SK-N-SH (cell line): ENCODE data around the gene EN1. TPM values are rescaled to one million over a fixed set of nuclear protein-coding genes. Genes with fewer than 3 reads are reported as not detected.
A peak's percentile ranks its signal among the peaks of the same experiment; 100 is the strongest.

Experiments used
- CTCF ChIA-PET: fragments of 300-600, 350-600 bp; formaldehyde crosslinking; extraction: SDS; loops from one replicate; lab custom pipeline; 2021; lab: Yijun Ruan, JAX
- POLR2A ChIA-PET: fragments of 350-600 bp; sonication (Branson Sonifier 250); formaldehyde crosslinking; extraction: SDS; loops from one replicate; lab custom pipeline; 2020; ENCODE audit warnings: antibody characterized with exemption, inconsistent platforms; lab: Yijun Ruan, JAX
- DNase-seq: peaks from one replicate; pipeline ENCODE4 v3.0.0; 2012
- H2AFZ ChIP-seq: fragments of 200-600 bp; sonication (generic); 2 replicates; pipeline ENCODE4 v1.8.1; 2016; ENCODE audit warnings: antibody characterized with exemption, mild to moderate bottlenecking, low read depth
- H3F3A ChIP-seq: fragments of 200-600 bp; sonication (generic); replicated peaks from 2 replicates; pipeline ENCODE3; 2016; ENCODE audit warnings: antibody characterized with exemption, mild to moderate bottlenecking; ENCODE audit not compliant: insufficient read depth
- H3K27ac ChIP-seq, 2 experiments: fragments of 200-500 bp in 1 of 2; fragments of 200-600 bp in 1 of 2; sonication (Bioruptor generic) in 1 of 2; sonication (generic), shearing (Covaris generic) in 1 of 2; 2 replicates each; pipeline versions ENCODE4 v1.5.1 to v1.6.1; 2014 to 2016; ENCODE audit warnings: low read depth in 2 of 2, inconsistent platforms in 1 of 2, low read length in 1 of 2, mild to moderate bottlenecking in 1 of 2, mixed read lengths in 1 of 2
- H3K27me3 ChIP-seq: fragments of 200-600 bp; sonication (generic), shearing (Covaris generic); 2 replicates; pipeline ENCODE4 v1.6.1; 2016; ENCODE audit warnings: mixed run types; ENCODE audit not compliant: insufficient read depth
- H3K36me3 ChIP-seq, 2 experiments: fragments of 200-500 bp in 1 of 2; fragments of 200-600 bp in 1 of 2; sonication (Bioruptor generic) in 1 of 2; sonication (generic) in 1 of 2; replicated peaks in 1 of 2; 2 replicates each; pipeline versions ENCODE3 to v1.5.1; 2014 to 2016; ENCODE audit warnings: low read length in 1 of 2, mild to moderate bottlenecking in 1 of 2; ENCODE audit not compliant: insufficient read depth in 2 of 2, control insufficient read depth in 1 of 2
- H3K4me1 ChIP-seq, 2 experiments: fragments of 200-500 bp in 1 of 2; fragments of 200-600 bp in 1 of 2; sonication (Bioruptor generic) in 1 of 2; sonication (generic), shearing (Covaris generic) in 1 of 2; 2 replicates each; pipeline versions ENCODE4 v1.5.1 to v1.6.1; 2014 to 2016; ENCODE audit warnings: low read depth in 1 of 2, low read length in 1 of 2, mixed run types in 1 of 2; ENCODE audit not compliant: insufficient read depth in 2 of 2, control insufficient read depth in 1 of 2
- H3K4me2 ChIP-seq: fragments of 200-600 bp; sonication (generic), shearing (Covaris generic); 2 replicates; pipeline ENCODE4 v1.6.1; 2017; ENCODE audit warnings: mixed run types
- H3K4me3 ChIP-seq, 2 experiments: fragments of 200-500 bp in 1 of 2; fragments of 200-600 bp in 1 of 2; sonication (Bioruptor generic) in 1 of 2; sonication (generic), shearing (Covaris generic) in 1 of 2; 2 replicates each; pipeline versions ENCODE4 v1.5.1 to v1.8.1; 2014 to 2016; ENCODE audit warnings: low read depth in 2 of 2, inconsistent platforms in 1 of 2, low read length in 1 of 2, mild to moderate bottlenecking in 1 of 2, mixed read lengths in 1 of 2, moderate library complexity in 1 of 2
- H3K79me2 ChIP-seq: fragments of 200-600 bp; sonication (generic); 2 replicates; pipeline ENCODE4 v1.8.1; 2017; ENCODE audit warnings: mild to moderate bottlenecking; ENCODE audit not compliant: insufficient read depth
- H3K9ac ChIP-seq: fragments of 200-600 bp; sonication (generic); 2 replicates; pipeline ENCODE4 v1.6.1; 2017; ENCODE audit warnings: mixed run types
- H3K9me2 ChIP-seq: fragments of 200-600 bp; sonication (generic); 2 replicates; pipeline ENCODE4 v1.6.1; 2017; ENCODE audit warnings: mixed run types
- H3K9me3 ChIP-seq: fragments of 200-600 bp; sonication (generic); 2 replicates; pipeline ENCODE4 v1.6.1; 2017; ENCODE audit warnings: mixed run types, mild to moderate bottlenecking, moderate library complexity
- H4K20me1 ChIP-seq: fragments of 200-600 bp; sonication (generic); 2 replicates; pipeline ENCODE4 v1.6.1; 2017; ENCODE audit warnings: mild to moderate bottlenecking, mixed run types; ENCODE audit not compliant: insufficient read depth
- CTCF ChIP-seq: fragments of 200-600 bp; sonication (generic); IDR thresholded peaks from 2 replicates; pipeline ENCODE4 v1.6.1; 2017; ENCODE audit warnings: antibody characterized with exemption, mild to moderate bottlenecking, moderate library complexity
- ELF1 ChIP-seq: IDR thresholded peaks from 2 replicates; pipeline ENCODE4 v1.4.0; 2012
- EP300 ChIP-seq, 2 experiments: IDR thresholded peaks; 2 replicates each; pipeline versions ENCODE4 v1.4.0 to v1.6.1; 2012; ENCODE audit warnings: borderline replicate concordance in 1 of 2, low read depth in 1 of 2, low read length in 1 of 2
- EZH2phosphoT487 ChIP-seq: fragments of 200-600 bp; sonication (generic); IDR thresholded peaks from 2 replicates; pipeline ENCODE4 v1.6.1; 2017; ENCODE audit warnings: low read depth, mixed run types, mild to moderate bottlenecking, antibody characterized with exemption, moderate library complexity, borderline replicate concordance
- FOXJ3 ChIP-seq: sonication (generic); formaldehyde crosslinking; IDR thresholded peaks from 2 replicates; pipeline ENCODE4 v1.5.1; 2020; ENCODE audit warnings: mild to moderate bottlenecking, missing genetic modification reagents
- GATA2 ChIP-seq: sonication (generic); formaldehyde crosslinking; IDR thresholded peaks from 2 replicates; pipeline ENCODE4 v1.5.0; 2020; ENCODE audit warnings: mild to moderate bottlenecking, missing genetic modification reagents
- NRF1 ChIP-seq: IDR thresholded peaks from 2 replicates; pipeline ENCODE4 v1.6.1; 2012; ENCODE audit warnings: low read depth, mild to moderate bottlenecking, low read length
- POLR2AphosphoS5 ChIP-seq: IDR thresholded peaks from 2 replicates; pipeline ENCODE4 v1.6.1; 2012; ENCODE audit warnings: low read depth, low read length
- RAD21 ChIP-seq: IDR thresholded peaks from 2 replicates; pipeline ENCODE4 v1.6.1; 2012; ENCODE audit warnings: mild to moderate bottlenecking, low read length
- SIN3A ChIP-seq: IDR thresholded peaks from 2 replicates; pipeline ENCODE4 v1.6.1; 2012; ENCODE audit warnings: low read depth, mild to moderate bottlenecking, low read length, moderate library complexity, borderline replicate concordance
- SMC3 ChIP-seq: IDR thresholded peaks from 2 replicates; pipeline ENCODE4 v1.6.1; 2012; ENCODE audit warnings: low read depth, low read length, improper control_type of control experiment
- ZBTB33 ChIP-seq: IDR thresholded peaks from 2 replicates; pipeline ENCODE4 v1.4.0; 2012; ENCODE audit warnings: low read depth, borderline replicate concordance
- WGBS: methylation state at CpG from one replicate; pipeline ENCODE4 v1.1.6; 2017; ENCODE audit warnings: low lambda C conversion rate; 5-methylcytosine and 5-hydroxymethylcytosine counted together
- polyA plus RNA-seq, 3 experiments: library from polyadenylated mRNA; depleted of rRNA; stranded (reverse); fragments of >200 nt; gene quantifications; 2 replicates each; pipeline ENCODE4 v1.2.3, GENCODE V29; 2012

Gene EN1
- polyA plus RNA-seq, 1 of the 3 experiments (the other 2 are of a cell fraction) = not detected

- Histone ChIP-seq H3F3A (no peaks in the 10 kb centered on the region), H3K4me1 (peaks cover 0 to 4% of the 10 kb centered on the region in 2 experiments; a peak in 1 of 4 replicates), H3K9ac (no peak overlapping the region), H3K4me3 (no peak overlapping the region), H4K20me1 (no peaks in the 10 kb centered on the region), H3K9me3 (no peaks in the 10 kb centered on the region), H3K9me2 (no peaks in the 10 kb centered on the region), H3K27ac (no peak overlapping the region), H3K36me3 (no peaks in the 10 kb centered on the region), H3K79me2 (no peaks in the 10 kb centered on the region), H3K4me2 (no peak overlapping the region), H3K27me3 (no peaks in the 10 kb centered on the region), H2AFZ (no peak overlapping the region)
- DNase-seq = no peak
- CTCF ChIA-PET = interaction anchor here (2.1 to 4.4 kb wide), 3 partner anchors 12 to 426 kb away, joined by 13 to 44 read pairs (median 20); no protein-coding TSS in a partner anchor
- 18% methylated on average over 4 of the region's 4 CpGs for WGBS
- POLR2A ChIA-PET = no interaction called here
- TF ChIP-seq EP300 (IDR thresholded peaks at IDR 0.05; ENCODE audit: borderline replicate concordance in 1 of 2, low read depth in 1 of 2, low read length in 1 of 2) (no peak), POLR2AphosphoS5 (no peak), GATA2 (no peak), ZBTB33 (no peak), EZH2phosphoT487 (no peak), NRF1 (no peak), SIN3A (no peak), FOXJ3 (no peak)
These were observed 36.3 kb upstream of the EN1 start for GRCh38 chr2:118883792-118884191.

GRCh38 chr2:118882693-118883336, 35.4 kb upstream of the EN1 start:
- Histone ChIP-seq H3K27ac (no peak overlapping the region), H3K27me3 (no peaks in the 10 kb centered on the region), H3K4me1 (peaks cover 0 to 4% of the 10 kb centered on the region in 2 experiments; a peak in 1 of 4 replicates), H3K79me2 (no peaks in the 10 kb centered on the region), H3K4me2 (peak overlapping the region; percentile 58), H2AFZ (no peak overlapping the region), H3F3A (no peaks in the 10 kb centered on the region), H3K9me3 (no peaks in the 10 kb centered on the region), H3K4me3 (peak overlapping the region in 1 of 2 experiments; percentile 40; a peak in 1 of 4 replicates), H4K20me1 (no peaks in the 10 kb centered on the region), H3K9me2 (no peaks in the 10 kb centered on the region), H3K9ac (no peak overlapping the region), H3K36me3 (no peaks in the 10 kb centered on the region)
- CTCF ChIA-PET = interaction anchor here (0.8 to 4.4 kb wide), 24 partner anchors 9 to 903 kb away, joined by 3 to 44 read pairs (median 4); partner anchors contain the start of gene EN1
- DNase-seq = peak; percentile 45
- POLR2A ChIA-PET = no interaction called here
- 21% methylated on average over 13 of the region's 17 CpGs for WGBS
- TF ChIP-seq CTCF (peak; percentile 75), ELF1 (no peak), SMC3 (peak; percentile 42; the same call in 1 of the 2 replicates), RAD21 (peak; percentile 70)
